ENCODE results near the gene ALG11.

- no peak for TF ChIP-seq CTCF (conservative IDR thresholded peaks at IDR 0.05 in 1 of 2, IDR thresholded peaks at IDR 0.05 in 1 of 2; ENCODE audit: low read depth in 1 of 2, low read length in 2 of 2)
- TF ChIP-seq EZH2 (IDR thresholded peaks at IDR 0.05; ENCODE audit: low read length, missing control alignments) = no peak
These were observed 49.4 kb downstream of the ALG11 start for GRCh38 chr13:52061587-52061986.
